H1 (cell line): ENCODE measurements around the gene PTPRG.

ENCODE experiments used
- ATF3 ChIP-seq: IDR thresholded peaks from 2 replicates; pipeline ENCODE4 v1.6.1; 2011; ENCODE audit warnings: low read depth, mild to moderate bottlenecking, low read length; ENCODE audit not compliant: insufficient read depth
- POLR2A ChIP-seq, 2 experiments: IDR thresholded peaks; 1 replicate in 1 of 2; 2 replicates in 1 of 2; pipeline ENCODE4 v1.6.1; 2011; ENCODE audit warnings: low read depth in 2 of 2, low read length in 2 of 2, mild to moderate bottlenecking in 2 of 2; ENCODE audit errors: control extremely low read depth in 1 of 2
- TF ChIP-seq, protein P1 (sequence below), 3 experiments: IDR thresholded peaks; 1 replicate in 2 of 3; 2 replicates in 1 of 3; pipeline versions ENCODE4 v1.5.1 to v1.6.1; 2011; ENCODE audit warnings: low read length in 3 of 3, mild to moderate bottlenecking in 3 of 3, inconsistent platforms in 2 of 3, low read depth in 1 of 3, moderate library complexity in 1 of 3; ENCODE audit not compliant: insufficient read depth in 1 of 3; ENCODE audit errors: control extremely low read depth in 1 of 3

GRCh38 chr3:62100282-62100989 lies 539.1 kb downstream of the PTPRG start:
- no peak for TF ChIP-seq ATF3
- TF ChIP-seq, protein P1, sequence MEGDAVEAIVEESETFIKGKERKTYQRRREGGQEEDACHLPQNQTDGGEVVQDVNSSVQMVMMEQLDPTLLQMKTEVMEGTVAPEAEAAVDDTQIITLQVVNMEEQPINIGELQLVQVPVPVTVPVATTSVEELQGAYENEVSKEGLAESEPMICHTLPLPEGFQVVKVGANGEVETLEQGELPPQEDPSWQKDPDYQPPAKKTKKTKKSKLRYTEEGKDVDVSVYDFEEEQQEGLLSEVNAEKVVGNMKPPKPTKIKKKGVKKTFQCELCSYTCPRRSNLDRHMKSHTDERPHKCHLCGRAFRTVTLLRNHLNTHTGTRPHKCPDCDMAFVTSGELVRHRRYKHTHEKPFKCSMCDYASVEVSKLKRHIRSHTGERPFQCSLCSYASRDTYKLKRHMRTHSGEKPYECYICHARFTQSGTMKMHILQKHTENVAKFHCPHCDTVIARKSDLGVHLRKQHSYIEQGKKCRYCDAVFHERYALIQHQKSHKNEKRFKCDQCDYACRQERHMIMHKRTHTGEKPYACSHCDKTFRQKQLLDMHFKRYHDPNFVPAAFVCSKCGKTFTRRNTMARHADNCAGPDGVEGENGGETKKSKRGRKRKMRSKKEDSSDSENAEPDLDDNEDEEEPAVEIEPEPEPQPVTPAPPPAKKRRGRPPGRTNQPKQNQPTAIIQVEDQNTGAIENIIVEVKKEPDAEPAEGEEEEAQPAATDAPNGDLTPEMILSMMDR (IDR thresholded peaks at IDR 0.05; ENCODE audit: control extremely low read depth in 1 of 3, insufficient read depth in 1 of 3, low read depth in 1 of 3, low read length in 3 of 3), result no peak
- TF ChIP-seq POLR2A (IDR thresholded peaks at IDR 0.05; ENCODE audit: control extremely low read depth in 1 of 2, low read depth in 2 of 2, low read length in 2 of 2), result no peak
